Endothelial cell of umbilical vein (primary cell): ENCODE results near the gene LRRK1. TPM values are rescaled to one million over a fixed set of nuclear protein-coding genes. Genes with fewer than 3 reads are reported as not detected.

ENCODE experiments used
- BruUV-seq: library from RNA; stranded (reverse); fragments of 400-500 nt; replicated peaks from 2 replicates; lab custom pipeline; 2021; lab: Mats Ljungman, UMichigan
- CTCF ChIA-PET: fragments of 300-600, 350-600 bp; sonication (Branson Sonifier 250); formaldehyde crosslinking; loops from one replicate; lab custom pipeline; 2021; ENCODE audit warnings: antibody characterized with exemption, inconsistent platforms; lab: Charles Lee
- POLR2A ChIA-PET: fragments of 300-600, 350-600 bp; sonication (Branson Sonifier 250); formaldehyde crosslinking; loops from one replicate; lab custom pipeline; 2021; ENCODE audit warnings: antibody characterized with exemption, inconsistent platforms; lab: Charles Lee
- DNase-seq: peaks from one replicate; pipeline ENCODE4 v3.0.0-alpha.2; 2011; ENCODE audit warnings: low read depth, low spot score
- FAIRE-seq: peaks from 2 replicates; lab custom pipeline; 2011; peaks lifted over from hg19 to GRCh38; lab: Jason Lieb, UNC
- H2AFZ ChIP-seq: 2 replicates; pipeline ENCODE4 v1.6.0; 2012; ENCODE audit warnings: low read depth, low read length, control low read depth, inconsistent platforms
- H3K27ac ChIP-seq: 2 replicates; pipeline ENCODE4 v1.5.1; 2011; ENCODE audit warnings: low read depth, mild to moderate bottlenecking, control low read depth, low read length, moderate library complexity; ENCODE audit not compliant: insufficient read depth
- H3K27me3 ChIP-seq, 2 experiments: 2 replicates each; pipeline versions ENCODE4 v1.6.0 to v1.6.1; 2011; ENCODE audit warnings: low read length in 2 of 2, mixed read lengths in 1 of 2; ENCODE audit not compliant: control insufficient read depth in 2 of 2, insufficient read depth in 2 of 2
- H3K36me3 ChIP-seq, 2 experiments: 2 replicates in 1 of 2; 3 replicates in 1 of 2; pipeline ENCODE4 v1.5.1; 2011; ENCODE audit warnings: low read length in 2 of 2, mild to moderate bottlenecking in 1 of 2, moderate library complexity in 1 of 2; ENCODE audit not compliant: control insufficient read depth in 2 of 2, insufficient read depth in 2 of 2; ENCODE audit errors: extremely low read depth in 1 of 2
- H3K4me1 ChIP-seq: 3 replicates; pipeline ENCODE4 v1.5.1; 2011; ENCODE audit warnings: mild to moderate bottlenecking, low read length; ENCODE audit not compliant: control insufficient read depth, insufficient read depth; ENCODE audit errors: extremely low read depth
- H3K4me2 ChIP-seq: 2 replicates; pipeline ENCODE4 v1.6.1; 2011; ENCODE audit warnings: low read length, control low read depth, mixed read lengths; ENCODE audit not compliant: insufficient read depth
- H3K4me3 ChIP-seq, 3 experiments: fragments of 200-600 bp in 1 of 3; sonication (generic), shearing (Covaris generic) in 1 of 3; replicated peaks in 1 of 3; 2 replicates each; pipeline ENCODE4 v1.5.1; 2011 to 2016; ENCODE audit warnings: control low read depth in 3 of 3, low read length in 3 of 3, mild to moderate bottlenecking in 2 of 3, inconsistent platforms in 1 of 3, low read depth in 1 of 3, moderate library complexity in 1 of 3; ENCODE audit not compliant: insufficient read depth in 1 of 3
- H3K79me2 ChIP-seq: 2 replicates; pipeline ENCODE4 v1.6.0; 2012; ENCODE audit warnings: low read length, inconsistent platforms; ENCODE audit not compliant: control insufficient read depth, insufficient read depth
- H3K9ac ChIP-seq: replicated peaks from 2 replicates; pipeline ENCODE3; 2011; ENCODE audit warnings: low read length, control low read depth; ENCODE audit not compliant: insufficient read depth; ENCODE audit errors: extremely low read depth
- H3K9me1 ChIP-seq: replicated peaks from 3 replicates; pipeline ENCODE4 v1.6.0; 2011; ENCODE audit warnings: mild to moderate bottlenecking, low read length; ENCODE audit not compliant: control insufficient read depth, insufficient read depth; ENCODE audit errors: extremely low read depth
- H3K9me3 ChIP-seq: replicated peaks from 2 replicates; pipeline ENCODE4 v1.5.1; 2012; ENCODE audit warnings: low read length, inconsistent platforms; ENCODE audit not compliant: control insufficient read depth, insufficient read depth
- H4K20me1 ChIP-seq: replicated peaks from 2 replicates; pipeline ENCODE3; 2011; ENCODE audit warnings: mild to moderate bottlenecking, low read length; ENCODE audit not compliant: control insufficient read depth, insufficient read depth; ENCODE audit errors: extremely low read depth
- EZH2 ChIP-seq: IDR thresholded peaks from 2 replicates; pipeline ENCODE4 v1.6.1; 2012; ENCODE audit warnings: borderline replicate concordance, low read depth, mild to moderate bottlenecking, moderate library complexity, low read length, inconsistent platforms; ENCODE audit not compliant: severe bottlenecking
- FOS ChIP-seq: IDR thresholded peaks from 2 replicates; pipeline ENCODE4 v1.6.1; 2011; ENCODE audit warnings: mild to moderate bottlenecking, low read length, moderate library complexity, borderline replicate concordance; ENCODE audit not compliant: insufficient read depth
- GATA2 ChIP-seq: IDR thresholded peaks from 2 replicates; pipeline ENCODE4 v1.7.0; 2011; ENCODE audit warnings: low read depth, mild to moderate bottlenecking, moderate library complexity, mixed read lengths, low read length; ENCODE audit not compliant: insufficient read length, insufficient read depth
- JUN ChIP-seq: IDR thresholded peaks from 2 replicates; pipeline ENCODE4 v1.6.1; 2011; ENCODE audit warnings: borderline replicate concordance, low read depth; ENCODE audit not compliant: insufficient read length, insufficient read depth
- MAX ChIP-seq: IDR thresholded peaks from 2 replicates; pipeline ENCODE4 v1.6.1; 2011; ENCODE audit not compliant: insufficient read depth, insufficient read length
- MYC ChIP-seq: IDR thresholded peaks from one replicate; pipeline ENCODE4 v1.6.1; 2011; ENCODE audit warnings: mild to moderate bottlenecking, low read depth, low read length
- POLR2A ChIP-seq: IDR thresholded peaks from 2 replicates; pipeline ENCODE4 v1.6.1; 2012; ENCODE audit warnings: low read depth, mild to moderate bottlenecking, control low read depth, low read length
- POLR2AphosphoS5 ChIP-seq: IDR thresholded peaks from 2 replicates; pipeline ENCODE4 v1.6.1; 2012; ENCODE audit warnings: low read depth, mild to moderate bottlenecking, control low read depth, low read length, moderate library complexity; ENCODE audit not compliant: insufficient read depth
- dilution Hi-C: fragments of 300-500 bp; cut with MboI; formaldehyde crosslinking; loops from one replicate; pipeline ENCODE4 v1.15.0; 2019; ENCODE audit warnings: low sequenced_read_pairs; ENCODE audit not compliant: extremely low pct_ligation_motif_present
- intact Hi-C: fragments of 100-400 bp; cut with micrococcal nuclease; formaldehyde crosslinking; loops from one replicate; pipeline ENCODE4 v1.10.0; 2022
- polyA plus RNA-seq, 4 experiments: library from polyadenylated mRNA; depleted of rRNA in 3 of 4; stranded (reverse) in 3 of 4; unstranded in 1 of 4; fragments of >200 nt; gene quantifications; 2 replicates each; pipeline versions ENCODE4 v1.2.1 to v1.2.3, GENCODE V29; 2011 to 2012; ENCODE audit warnings: missing spikeins in 1 of 4
- total RNA-seq: library from RNA; stranded (reverse); gene quantifications from 2 replicates; pipeline ENCODE4 v1.2.3, GENCODE V29; 2021
- TF ChIP-seq, protein P1 (sequence below), 2 donors: IDR thresholded peaks; 1 replicate in 1 of 2; 2 replicates in 1 of 2; pipeline ENCODE4 v1.5.1; 2011; ENCODE audit warnings: low read length in 2 of 2, mild to moderate bottlenecking in 2 of 2, moderate library complexity in 2 of 2, control low read depth in 1 of 2, inconsistent platforms in 1 of 2, low read depth in 1 of 2; ENCODE audit not compliant: insufficient read depth in 1 of 2; ENCODE audit errors: extremely low read depth in 1 of 2

The LRRK1 gene
- total and polyA plus RNA-seq, 2 donors (not counting 3 experiments of a cell fraction or from before 2014, with no cell fraction given) = 11.0 to 22.1 TPM

DNA sequence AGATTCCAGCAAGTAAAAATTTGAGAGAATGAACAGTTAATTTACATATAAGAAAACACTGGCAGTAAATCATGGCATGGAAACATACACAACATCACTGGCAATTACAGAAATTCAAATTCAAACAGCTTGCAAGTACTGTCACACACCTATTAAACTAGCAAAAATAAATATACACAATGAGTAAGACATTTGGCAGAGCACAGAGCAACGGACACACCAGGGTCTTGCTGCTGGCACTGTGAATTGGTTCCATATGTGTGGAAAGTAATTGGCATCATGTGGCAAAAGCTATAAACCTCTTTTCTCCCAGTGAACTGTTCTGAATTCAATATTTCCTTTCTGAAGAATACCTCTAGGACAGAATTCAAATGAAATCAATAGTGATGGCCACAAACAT lies 78.3 kb downstream of the LRRK1 start:
- Histone ChIP-seq H3K27me3 (no peaks in the 10 kb centered on the region), H3K9me3 (no peaks in the 10 kb centered on the region), H3K4me3 (no peak overlapping the region), H3K79me2 (no peaks in the 10 kb centered on the region), H3K4me1 (no peaks in the 10 kb centered on the region), H2AFZ (no peak overlapping the region), H3K27ac (no peak overlapping the region), H3K4me2 (no peak overlapping the region), H3K9ac (no peak overlapping the region), H3K9me1 (no peaks in the 10 kb centered on the region), H3K36me3 (peaks cover 0 to 3% of the 10 kb centered on the region in 2 experiments), H4K20me1 (no peaks in the 10 kb centered on the region)
- ChIA-PET POLR2A (no interaction called here), CTCF (interaction anchor here (1.6 to 2.6 kb wide), 2 partner anchors 9 to 79 kb away, joined by 5 to 10 read pairs; partner anchors contain the start of gene LRRK1)
- intact Hi-C loops (no loop called here), dilution Hi-C loops (no loop called here)
- no TSS peak for BruUV-seq
- TF ChIP-seq MAX = no peak
- TF ChIP-seq, protein P1, sequence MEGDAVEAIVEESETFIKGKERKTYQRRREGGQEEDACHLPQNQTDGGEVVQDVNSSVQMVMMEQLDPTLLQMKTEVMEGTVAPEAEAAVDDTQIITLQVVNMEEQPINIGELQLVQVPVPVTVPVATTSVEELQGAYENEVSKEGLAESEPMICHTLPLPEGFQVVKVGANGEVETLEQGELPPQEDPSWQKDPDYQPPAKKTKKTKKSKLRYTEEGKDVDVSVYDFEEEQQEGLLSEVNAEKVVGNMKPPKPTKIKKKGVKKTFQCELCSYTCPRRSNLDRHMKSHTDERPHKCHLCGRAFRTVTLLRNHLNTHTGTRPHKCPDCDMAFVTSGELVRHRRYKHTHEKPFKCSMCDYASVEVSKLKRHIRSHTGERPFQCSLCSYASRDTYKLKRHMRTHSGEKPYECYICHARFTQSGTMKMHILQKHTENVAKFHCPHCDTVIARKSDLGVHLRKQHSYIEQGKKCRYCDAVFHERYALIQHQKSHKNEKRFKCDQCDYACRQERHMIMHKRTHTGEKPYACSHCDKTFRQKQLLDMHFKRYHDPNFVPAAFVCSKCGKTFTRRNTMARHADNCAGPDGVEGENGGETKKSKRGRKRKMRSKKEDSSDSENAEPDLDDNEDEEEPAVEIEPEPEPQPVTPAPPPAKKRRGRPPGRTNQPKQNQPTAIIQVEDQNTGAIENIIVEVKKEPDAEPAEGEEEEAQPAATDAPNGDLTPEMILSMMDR (IDR thresholded peaks at IDR 0.05; ENCODE audit: extremely low read depth in 1 of 2, insufficient read depth in 1 of 2, low read depth in 1 of 2, low read length in 2 of 2) = no peak
- TF ChIP-seq MYC = no peak
- no peak for TF ChIP-seq JUN
- TF ChIP-seq FOS = no peak
- TF ChIP-seq POLR2A = no peak
- no peak for TF ChIP-seq EZH2
- no peak for TF ChIP-seq POLR2AphosphoS5
- TF ChIP-seq GATA2 = no peak
- no peak for DNase-seq
- FAIRE-seq = no peak
